WTC11 (cell line): Measurements from ENCODE around the gene SEC61A1.

Source experiments
- CBFB ChIP-seq: sonication (generic); formaldehyde crosslinking; IDR thresholded peaks from 2 replicates; pipeline ENCODE4 v1.8.1; 2022; ENCODE audit warnings: mild to moderate bottlenecking, low read depth, missing genetic modification reagents
- CTCF ChIP-seq: fragments of 200-600 bp; IDR thresholded peaks from 2 replicates; pipeline ENCODE4 v1.8.0; 2022; ENCODE audit warnings: antibody characterized with exemption
- MLX ChIP-seq: sonication (generic); formaldehyde crosslinking; IDR thresholded peaks from 2 replicates; pipeline ENCODE4 v1.8.1; 2023; ENCODE audit warnings: mild to moderate bottlenecking, missing genetic modification reagents, moderate library complexity
- NFYB ChIP-seq: sonication (generic); formaldehyde crosslinking; conservative IDR thresholded peaks from 2 replicates; pipeline ENCODE4 v1.8.0; 2022; ENCODE audit warnings: low read depth, missing genetic modification reagents
- TCF7 ChIP-seq: sonication (generic); formaldehyde crosslinking; IDR thresholded peaks from 2 replicates; pipeline ENCODE4 v1.8.0; 2022; ENCODE audit warnings: mild to moderate bottlenecking, low read depth, missing genetic modification reagents, moderate library complexity
- TEAD1 ChIP-seq: sonication (generic); formaldehyde crosslinking; IDR thresholded peaks from 2 replicates; pipeline ENCODE4 v1.8.0; 2022; ENCODE audit warnings: mild to moderate bottlenecking, missing genetic modification reagents
- TEAD4 ChIP-seq: sonication (generic); formaldehyde crosslinking; IDR thresholded peaks from 2 replicates; pipeline ENCODE4 v1.8.0; 2022; ENCODE audit warnings: mild to moderate bottlenecking, missing genetic modification reagents
- USF1 ChIP-seq: sonication (generic); formaldehyde crosslinking; IDR thresholded peaks from 2 replicates; pipeline ENCODE4 v1.8.0; 2022; ENCODE audit warnings: mild to moderate bottlenecking, missing genetic modification reagents
- ZBTB43 ChIP-seq: sonication (generic); formaldehyde crosslinking; IDR thresholded peaks from 2 replicates; pipeline ENCODE4 v1.8.1; 2023; ENCODE audit warnings: mild to moderate bottlenecking, missing genetic modification reagents
- ZNF219 ChIP-seq: sonication (generic); formaldehyde crosslinking; IDR thresholded peaks from 2 replicates; pipeline ENCODE4 v1.8.0; 2023; ENCODE audit warnings: missing genetic modification reagents, mild to moderate bottlenecking, borderline replicate concordance

- TF ChIP-seq NFYB (CRISPR knock-in tag) = no peak
- TF ChIP-seq CTCF = no peak
- no peak for TF ChIP-seq ZBTB43 (CRISPR knock-in tag)
- no peak for TF ChIP-seq CBFB
- TF ChIP-seq MLX (CRISPR knock-in tag) = no peak
- TF ChIP-seq TCF7 (CRISPR knock-in tag) = no peak
- TF ChIP-seq USF1 = no peak
- TF ChIP-seq TEAD4 (CRISPR knock-in tag) = no peak
- no peak for TF ChIP-seq TEAD1 (CRISPR knock-in tag)
- TF ChIP-seq ZNF219 (CRISPR knock-in tag) = no peak
These were observed 10.0 kb downstream of the SEC61A1 start for GRCh38 chr3:128062033-128062745.
